ENCODE data around the gene HOXD1.

DNA sequence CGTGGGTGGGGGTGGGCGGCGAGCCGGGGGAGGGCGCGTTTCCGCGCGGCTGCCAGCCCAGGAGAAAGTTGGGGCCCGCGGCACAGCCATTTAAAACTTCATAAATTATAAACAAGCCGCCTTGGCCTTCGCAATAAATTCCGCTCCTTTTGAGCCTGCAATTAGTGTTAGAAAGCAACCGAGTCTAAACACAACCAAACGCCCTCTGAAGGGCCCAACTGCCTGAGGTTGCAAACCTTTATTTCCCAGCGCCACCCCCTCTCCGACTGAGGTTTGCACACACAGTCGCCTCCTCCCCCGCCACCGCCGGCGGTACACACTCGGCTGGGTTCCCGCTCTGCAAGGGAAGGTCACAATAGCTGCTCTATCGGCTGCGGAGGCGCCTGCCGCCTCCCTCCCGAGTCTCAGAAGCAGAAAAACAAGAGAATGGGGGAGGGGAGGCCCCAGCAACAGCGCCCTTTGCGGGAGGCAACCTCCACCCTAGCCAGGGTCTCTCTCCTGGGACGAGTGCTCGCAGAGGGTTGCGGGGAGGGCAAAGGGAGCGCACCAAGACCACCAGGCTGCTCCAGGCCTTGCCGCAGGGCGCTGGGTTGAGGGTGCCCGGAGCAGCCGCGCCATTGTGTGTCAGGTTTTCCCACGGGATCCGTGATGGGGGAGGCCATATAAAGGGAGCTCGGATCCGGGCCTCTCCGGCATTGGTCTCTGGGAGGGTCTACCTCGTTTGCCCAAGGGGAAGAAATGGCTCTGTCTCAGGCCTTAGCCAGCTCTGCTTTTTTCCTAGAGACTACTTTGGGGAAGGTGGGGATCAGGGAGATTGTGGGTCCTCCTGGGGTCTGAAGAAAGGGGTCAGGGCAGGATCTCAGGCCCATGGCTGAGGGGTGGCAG lies 13.4 kb upstream of the HOXD1 start:
- TF ChIP-seq CTCF (IDR thresholded peaks at IDR 0.05 in 4 of 5, conservative IDR thresholded peaks at IDR 0.05 in 1 of 5) = no peak
- no peak for TF ChIP-seq POLR2A (IDR thresholded peaks at IDR 0.05)

Data from gastrocnemius medialis (tissue), 4 donors.